ENCODE measurements around the gene BLOC1S1. TPM values are rescaled to one million over a fixed set of nuclear protein-coding genes. Genes with fewer than 3 reads are reported as not detected.

Gene BLOC1S1
- total RNA-seq, 1 experiment from 2014 or later, result 87.3 TPM

DNA sequence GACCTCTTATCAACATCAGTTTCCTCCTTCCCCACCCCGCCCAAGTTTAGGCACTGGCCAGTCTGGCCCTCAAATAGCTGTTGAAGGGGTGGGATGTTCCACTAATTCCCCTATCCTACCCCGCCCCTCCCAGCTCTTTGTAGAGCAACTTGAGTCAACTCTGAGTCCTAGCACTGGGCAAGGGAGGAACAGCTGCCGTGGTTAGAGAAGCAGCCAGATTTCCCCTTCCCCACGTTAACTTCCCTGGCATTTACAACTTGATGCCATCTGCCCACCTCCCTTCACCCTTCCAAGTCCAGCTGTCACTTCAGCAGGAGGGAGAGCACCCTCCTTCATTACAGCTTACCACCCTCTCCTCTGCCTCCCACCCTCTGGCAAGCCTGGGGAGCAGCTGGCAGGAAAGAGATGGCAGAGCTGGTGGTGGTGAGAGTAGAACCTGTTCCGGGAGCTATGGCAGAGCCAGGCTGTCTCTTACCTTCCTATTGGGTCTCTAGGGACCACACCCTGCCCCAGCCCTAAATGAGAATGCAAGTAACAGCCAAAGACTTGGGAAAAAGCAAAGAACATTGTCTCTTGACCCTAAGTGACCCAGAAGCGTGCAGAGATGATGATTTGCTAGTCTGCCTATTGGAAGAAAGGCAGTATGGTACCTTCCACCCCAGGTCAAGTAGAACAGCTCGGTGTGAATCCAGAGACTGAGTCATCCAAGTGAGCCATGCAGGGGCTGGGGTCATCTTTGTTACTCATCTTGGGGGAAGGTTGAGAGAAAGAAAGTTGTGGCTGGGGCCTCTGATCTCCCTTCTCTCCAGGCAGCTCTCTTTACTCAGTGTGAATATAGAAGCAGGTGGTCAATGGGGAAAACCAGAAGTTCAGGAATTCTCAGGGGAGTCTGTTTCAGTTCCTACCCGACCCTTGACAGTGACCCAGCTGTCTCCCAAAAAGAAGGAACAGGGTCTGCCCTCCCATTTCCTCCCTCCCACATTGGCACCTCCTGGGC lies 1.5 kb downstream of the BLOC1S1 start:
- no peaks in the 10 kb centered on the region for H3K27me3 ChIP-seq (ENCODE audit: control insufficient read depth, insufficient read depth, low read length)
- ATAC-seq, result no peak
- CTCF ChIA-PET, result interaction anchor here (0.8 to 1.1 kb wide), 2 partner anchors 36 to 61 kb away, joined by 4 to 7 read pairs; a partner anchor contains a TSS
- DNase-seq (ENCODE audit: low read depth, low spot score), result no peak
- H3K36me3 ChIP-seq (ENCODE audit: control insufficient read depth, insufficient read depth, low read length), result no peaks in the 10 kb centered on the region
- intact Hi-C loops (cut with micrococcal nuclease; ENCODE audit: unreplicated experiment), result no loop called here
- H3K27ac ChIP-seq (ENCODE audit: low read length), result peak overlapping the region; percentile 93
- H3K4me3 ChIP-seq (ENCODE audit: low read depth in 2 of 2, low read length in 2 of 2), result peak overlapping the region; percentile 70 to 78
- peaks cover 29% of the 10 kb centered on the region for H3K4me1 ChIP-seq (ENCODE audit: control insufficient read depth, insufficient read depth, low read length)
- no peaks in the 10 kb centered on the region for H3K9me3 ChIP-seq (ENCODE audit: control insufficient read depth, insufficient read depth, low read depth, low read length)
- POLR2A ChIA-PET, result no interaction called here
- BruUV-seq (replicated peaks), result no TSS peak
- TF ChIP-seq TCF7L2 (IDR thresholded peaks at IDR 0.05; ENCODE audit: low read depth, low read length), result no peak
- TF ChIP-seq POLR2AphosphoS5 (IDR thresholded peaks at IDR 0.05; ENCODE audit: low read depth, low read length), result no peak
- TF ChIP-seq, protein P1, sequence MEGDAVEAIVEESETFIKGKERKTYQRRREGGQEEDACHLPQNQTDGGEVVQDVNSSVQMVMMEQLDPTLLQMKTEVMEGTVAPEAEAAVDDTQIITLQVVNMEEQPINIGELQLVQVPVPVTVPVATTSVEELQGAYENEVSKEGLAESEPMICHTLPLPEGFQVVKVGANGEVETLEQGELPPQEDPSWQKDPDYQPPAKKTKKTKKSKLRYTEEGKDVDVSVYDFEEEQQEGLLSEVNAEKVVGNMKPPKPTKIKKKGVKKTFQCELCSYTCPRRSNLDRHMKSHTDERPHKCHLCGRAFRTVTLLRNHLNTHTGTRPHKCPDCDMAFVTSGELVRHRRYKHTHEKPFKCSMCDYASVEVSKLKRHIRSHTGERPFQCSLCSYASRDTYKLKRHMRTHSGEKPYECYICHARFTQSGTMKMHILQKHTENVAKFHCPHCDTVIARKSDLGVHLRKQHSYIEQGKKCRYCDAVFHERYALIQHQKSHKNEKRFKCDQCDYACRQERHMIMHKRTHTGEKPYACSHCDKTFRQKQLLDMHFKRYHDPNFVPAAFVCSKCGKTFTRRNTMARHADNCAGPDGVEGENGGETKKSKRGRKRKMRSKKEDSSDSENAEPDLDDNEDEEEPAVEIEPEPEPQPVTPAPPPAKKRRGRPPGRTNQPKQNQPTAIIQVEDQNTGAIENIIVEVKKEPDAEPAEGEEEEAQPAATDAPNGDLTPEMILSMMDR (IDR thresholded peaks at IDR 0.05), result no peak
- no peak for TF ChIP-seq SIN3A (IDR thresholded peaks at IDR 0.05; ENCODE audit: borderline replicate concordance, insufficient read depth, low read depth, low read length)
- TF ChIP-seq, protein P2, sequence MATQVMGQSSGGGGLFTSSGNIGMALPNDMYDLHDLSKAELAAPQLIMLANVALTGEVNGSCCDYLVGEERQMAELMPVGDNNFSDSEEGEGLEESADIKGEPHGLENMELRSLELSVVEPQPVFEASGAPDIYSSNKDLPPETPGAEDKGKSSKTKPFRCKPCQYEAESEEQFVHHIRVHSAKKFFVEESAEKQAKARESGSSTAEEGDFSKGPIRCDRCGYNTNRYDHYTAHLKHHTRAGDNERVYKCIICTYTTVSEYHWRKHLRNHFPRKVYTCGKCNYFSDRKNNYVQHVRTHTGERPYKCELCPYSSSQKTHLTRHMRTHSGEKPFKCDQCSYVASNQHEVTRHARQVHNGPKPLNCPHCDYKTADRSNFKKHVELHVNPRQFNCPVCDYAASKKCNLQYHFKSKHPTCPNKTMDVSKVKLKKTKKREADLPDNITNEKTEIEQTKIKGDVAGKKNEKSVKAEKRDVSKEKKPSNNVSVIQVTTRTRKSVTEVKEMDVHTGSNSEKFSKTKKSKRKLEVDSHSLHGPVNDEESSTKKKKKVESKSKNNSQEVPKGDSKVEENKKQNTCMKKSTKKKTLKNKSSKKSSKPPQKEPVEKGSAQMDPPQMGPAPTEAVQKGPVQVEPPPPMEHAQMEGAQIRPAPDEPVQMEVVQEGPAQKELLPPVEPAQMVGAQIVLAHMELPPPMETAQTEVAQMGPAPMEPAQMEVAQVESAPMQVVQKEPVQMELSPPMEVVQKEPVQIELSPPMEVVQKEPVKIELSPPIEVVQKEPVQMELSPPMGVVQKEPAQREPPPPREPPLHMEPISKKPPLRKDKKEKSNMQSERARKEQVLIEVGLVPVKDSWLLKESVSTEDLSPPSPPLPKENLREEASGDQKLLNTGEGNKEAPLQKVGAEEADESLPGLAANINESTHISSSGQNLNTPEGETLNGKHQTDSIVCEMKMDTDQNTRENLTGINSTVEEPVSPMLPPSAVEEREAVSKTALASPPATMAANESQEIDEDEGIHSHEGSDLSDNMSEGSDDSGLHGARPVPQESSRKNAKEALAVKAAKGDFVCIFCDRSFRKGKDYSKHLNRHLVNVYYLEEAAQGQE (IDR thresholded peaks at IDR 0.05; ENCODE audit: insufficient read depth in 1 of 2, low read depth in 2 of 2, low read length in 1 of 2), result no peak
- in situ Hi-C loops (cut with HindIII; ENCODE audit: low pct_unique_long_range_greater_than_20kb, low sequenced_read_pairs), result no loop called here

DNA sequence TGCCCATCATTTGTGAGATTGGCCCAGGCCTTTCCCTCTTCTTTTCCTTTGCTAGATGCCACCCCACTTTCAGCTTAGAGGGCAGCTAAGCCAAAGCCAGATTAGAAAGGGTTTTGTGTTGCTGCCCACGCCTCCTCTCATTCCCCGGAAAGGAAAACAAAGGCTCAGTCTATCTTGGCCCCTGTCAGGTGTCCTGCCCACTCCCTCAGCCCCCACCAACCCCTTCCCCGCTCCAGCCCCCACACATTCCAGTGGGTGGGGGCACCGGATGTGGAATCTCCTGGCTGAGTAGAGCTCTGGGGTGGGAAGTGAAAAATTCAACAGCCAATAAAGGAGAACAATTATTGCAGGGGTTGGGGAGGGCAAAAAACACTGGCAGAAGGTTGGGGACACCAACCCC lies 2.2 kb downstream of the BLOC1S1 start:
- POLR2A ChIA-PET, result no interaction called here

More for the DNA sequence above, 2.2 kb downstream of the BLOC1S1 start:
- no peaks in the 10 kb centered on the region for H3K9me3 ChIP-seq (ENCODE audit: control insufficient read depth, insufficient read depth, low read depth, low read length)
- CTCF ChIA-PET, result no interaction called here
- ATAC-seq (no peak), DNase-seq (ENCODE audit: low read depth, low spot score) (no peak)
- BruUV-seq (replicated peaks), result no TSS peak
- H3K27ac ChIP-seq (ENCODE audit: low read length), result no peak overlapping the region
- H3K4me3 ChIP-seq (ENCODE audit: low read depth in 2 of 2, low read length in 2 of 2), result no peak overlapping the region
- peaks cover 29% of the 10 kb centered on the region for H3K4me1 ChIP-seq (ENCODE audit: control insufficient read depth, insufficient read depth, low read length)
- H3K27me3 ChIP-seq (ENCODE audit: control insufficient read depth, insufficient read depth, low read length), result no peaks in the 10 kb centered on the region
- TF ChIP-seq SIN3A (IDR thresholded peaks at IDR 0.05; ENCODE audit: borderline replicate concordance, insufficient read depth, low read depth, low read length) (no peak), POLR2AphosphoS5 (IDR thresholded peaks at IDR 0.05; ENCODE audit: low read depth, low read length) (no peak), TCF7L2 (IDR thresholded peaks at IDR 0.05; ENCODE audit: low read depth, low read length) (no peak)
- TF ChIP-seq, protein P2 (IDR thresholded peaks at IDR 0.05; ENCODE audit: insufficient read depth in 1 of 2, low read depth in 2 of 2, low read length in 1 of 2), result no peak
- TF ChIP-seq, protein P1 (IDR thresholded peaks at IDR 0.05), result no peak
- no peaks in the 10 kb centered on the region for H3K36me3 ChIP-seq (ENCODE audit: control insufficient read depth, insufficient read depth, low read length)
- in situ Hi-C loops (cut with HindIII; ENCODE audit: low pct_unique_long_range_greater_than_20kb, low sequenced_read_pairs) (no loop called here), intact Hi-C loops (cut with micrococcal nuclease; ENCODE audit: unreplicated experiment) (no loop called here)

Data from Panc1 (cell line).